ENCODE measurements around the gene SLC25A26.

- TF ChIP-seq CTCF (IDR thresholded peaks at IDR 0.05; ENCODE audit: low read depth, low read length, poor library complexity, severe bottlenecking), result no peak
- no peak for TF ChIP-seq EZH2phosphoT487 (IDR thresholded peaks at IDR 0.05; ENCODE audit: borderline replicate concordance, low read length)
Measured at GRCh38 chr3:66224220-66224619, 3.4 kb downstream of the SLC25A26 start.
